ENCODE results near the gene ITPR2. TPM values are rescaled to one million over a fixed set of nuclear protein-coding genes. Genes with fewer than 3 reads are reported as not detected.

Gene ITPR2
- total and polyA plus RNA-seq, 2 of the 13 experiments (the other 11 are each of a cell fraction or from before 2014, with no cell fraction given): 31.9 to 81.9 TPM

- in situ Hi-C loops (cut with HindIII; ENCODE audit: extremely low pct_ligation_motif_present, low pct_unique_long_range_greater_than_20kb): no loop called here
- CTCF ChIA-PET (ENCODE audit: low intra/inter-chr PET ratio, low total read pairs): no interaction called here
- 99% methylated on average over 4 of the region's 4 CpGs for WGBS (ENCODE audit: low lambda C conversion rate)
These were observed 269.4 kb downstream of the ITPR2 start for GRCh38 chr12:26563552-26563951.

DNA sequence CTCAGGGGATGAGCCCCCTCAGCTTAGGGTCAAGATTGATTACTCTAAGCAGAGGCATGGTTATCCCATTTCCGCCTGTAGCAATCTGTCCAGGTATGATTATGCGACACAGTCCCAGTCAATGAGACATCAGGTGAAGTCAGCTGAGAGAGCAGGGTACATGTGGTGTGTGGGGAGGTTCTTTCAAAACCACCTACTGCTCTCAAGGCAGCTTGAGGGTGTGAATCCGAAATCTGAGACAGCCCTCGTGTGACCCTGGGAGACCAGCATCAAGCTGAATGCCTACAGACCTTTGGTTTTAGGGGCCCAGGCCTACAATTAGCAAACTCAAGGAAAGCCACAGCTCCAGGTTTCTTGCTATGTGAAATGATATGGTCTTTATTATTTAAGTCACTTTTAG, 275.7 kb downstream of the ITPR2 start:
- no peak for DNase-seq (ENCODE audit: low spot score)
- no peak for ATAC-seq
- Histone ChIP-seq H3K36me3 (replicated peaks in 1 of 2; ENCODE audit: control insufficient read depth in 1 of 2, insufficient read depth in 2 of 2, low read length in 2 of 2) (peaks cover 13 to 74% of the 10 kb centered on the region in 2 experiments), H3K4me1 (ENCODE audit: insufficient read depth, low read length) (no peaks in the 10 kb centered on the region), H3K4me2 (ENCODE audit: low read depth, low read length) (no peak overlapping the region), H3K9ac (ENCODE audit: insufficient read depth, low read depth, low read length) (no peak overlapping the region), H3K27me3 (ENCODE audit: control insufficient read depth in 1 of 2, insufficient read depth in 2 of 2, low read length in 2 of 2) (no peaks in the 10 kb centered on the region), H3K9me3 (ENCODE audit: low read length) (no peaks in the 10 kb centered on the region), H2AFZ (ENCODE audit: low read length) (no peak overlapping the region), H4K20me1 (ENCODE audit: insufficient read depth, low read length) (no peaks in the 10 kb centered on the region), H3K79me2 (ENCODE audit: insufficient read depth, low read length) (no peaks in the 10 kb centered on the region), H3K27ac (ENCODE audit: extremely low read length, insufficient read depth, low read length) (no peak overlapping the region), H3K4me3 (replicated peaks in 1 of 3; ENCODE audit: insufficient read depth in 1 of 3, low read depth in 2 of 3, low read length in 3 of 3) (no peak overlapping the region)
- CTCF ChIA-PET (ENCODE audit: low intra/inter-chr PET ratio, low total read pairs): no interaction called here
- intact Hi-C loops (cut with micrococcal nuclease; ENCODE audit: unreplicated experiment): no loop called here
- in situ Hi-C loops (cut with HindIII; ENCODE audit: extremely low pct_ligation_motif_present, low pct_unique_long_range_greater_than_20kb): no loop called here
- POLR2A ChIA-PET: no interaction called here
- BruUV-seq (replicated peaks): no TSS peak
- 93% methylated on average over 4 of the region's 4 CpGs for WGBS (ENCODE audit: low lambda C conversion rate)
- FAIRE-seq: no peak
- TF ChIP-seq SUZ12 (IDR thresholded peaks at IDR 0.05; ENCODE audit: low read depth, low read length) (no peak), ZFYVE20 (CRISPR knock-in tag; IDR thresholded peaks at IDR 0.05; ENCODE audit: borderline replicate concordance, low read depth) (no peak), RBM22 (optimal IDR thresholded peaks at IDR 0.05; ENCODE audit: low read length) (peak; percentile 37)

More at GRCh38 chr12:26563552-26563951, 269.4 kb downstream of the ITPR2 start:
- Histone ChIP-seq H3K9ac (ENCODE audit: insufficient read depth, low read depth, low read length) (no peak overlapping the region), H4K20me1 (ENCODE audit: insufficient read depth, low read length) (no peaks in the 10 kb centered on the region), H3K4me3 (replicated peaks in 1 of 3; ENCODE audit: insufficient read depth in 1 of 3, low read depth in 2 of 3, low read length in 3 of 3) (no peak overlapping the region), H3K79me2 (ENCODE audit: insufficient read depth, low read length) (no peaks in the 10 kb centered on the region), H3K9me3 (ENCODE audit: low read length) (no peaks in the 10 kb centered on the region), H3K4me2 (ENCODE audit: low read depth, low read length) (no peak overlapping the region), H2AFZ (ENCODE audit: low read length) (no peak overlapping the region), H3K4me1 (ENCODE audit: insufficient read depth, low read length) (no peaks in the 10 kb centered on the region), H3K27me3 (ENCODE audit: control insufficient read depth in 1 of 2, insufficient read depth in 2 of 2, low read length in 2 of 2) (no peaks in the 10 kb centered on the region), H3K27ac (ENCODE audit: extremely low read length, insufficient read depth, low read length) (no peak overlapping the region), H3K36me3 (replicated peaks in 1 of 2; ENCODE audit: control insufficient read depth in 1 of 2, insufficient read depth in 2 of 2, low read length in 2 of 2) (peaks cover 8 to 48% of the 10 kb centered on the region in 2 experiments)
- BruUV-seq (replicated peaks): no TSS peak
- POLR2A ChIA-PET: no interaction called here
- FAIRE-seq: no peak
- ATAC-seq: no peak
- intact Hi-C loops (cut with micrococcal nuclease; ENCODE audit: unreplicated experiment): no loop called here
- TF ChIP-seq ZMYM3 (CRISPR knock-in tag; IDR thresholded peaks at IDR 0.05): no peak
- no peak for TF ChIP-seq NR3C1 (CRISPR knock-in tag; IDR thresholded peaks at IDR 0.05)
- peak; percentile 58 for TF ChIP-seq RBM22 (optimal IDR thresholded peaks at IDR 0.05; ENCODE audit: low read length)
- no peak for TF ChIP-seq NR1H2 (CRISPR knock-in tag; IDR thresholded peaks at IDR 0.05; ENCODE audit: borderline replicate concordance, low read depth)
- no peak for DNase-seq (ENCODE audit: low spot score)
